Peyer's patch (tissue), 4 donors: ENCODE data around the gene FAT1.

Experiments
- CTCF ChIP-seq, 6 experiments: fragments of 450-650 bp in 4 of 6; fragments of 200-600 bp in 2 of 6; sonication (generic) in 1 of 6; IDR thresholded peaks; one replicate each; pipeline ENCODE4 v1.5.1; 2017 to 2019; ENCODE audit warnings: antibody characterized with exemption in 6 of 6, mild to moderate bottlenecking in 3 of 6, moderate library complexity in 1 of 6
- POLR2A ChIP-seq, 2 donors: fragments of 450-650 bp; IDR thresholded peaks; one replicate each; pipeline ENCODE4 v1.5.1; 2017; ENCODE audit warnings: antibody characterized with exemption in 2 of 2, mild to moderate bottlenecking in 2 of 2, moderate library complexity in 2 of 2

GRCh38 chr4:186599483-186599882 lies 124.2 kb downstream of the FAT1 start:
- no peak for TF ChIP-seq POLR2A (IDR thresholded peaks at IDR 0.05)
- TF ChIP-seq CTCF (IDR thresholded peaks at IDR 0.05) = no peak
